RWPE2 (cell line): Measurements from ENCODE around the gene ALDH3A1.

Experiments
- ATAC-seq: fragments of 200-7000 bp; cut with Tn5 transposase; 3 replicates; pipeline ENCODE4 v1.9.1; 2021; ENCODE audit warnings: low read depth
- DNase-seq: peaks from one replicate; pipeline ENCODE4 v3.0.0-alpha.2; 2020; ENCODE audit warnings: low spot score
- H3K27ac ChIP-seq: fragments of 450-650 bp; 2 replicates; pipeline ENCODE4 v1.5.1; 2017; ENCODE audit warnings: mild to moderate bottlenecking; ENCODE audit not compliant: poor library complexity, severe bottlenecking
- H3K27me3 ChIP-seq: fragments of 250-450 bp; sonication (Bioruptor Pico); 2 replicates; pipeline ENCODE4 v1.5.1; 2021; ENCODE audit warnings: mild to moderate bottlenecking, moderate library complexity; ENCODE audit not compliant: insufficient read depth, poor library complexity, severe bottlenecking
- H3K36me3 ChIP-seq: fragments of 250-450 bp; sonication (Bioruptor Pico); 2 replicates; pipeline ENCODE4 v1.5.1; 2020; ENCODE audit warnings: low read depth, mild to moderate bottlenecking, moderate library complexity
- H3K4me1 ChIP-seq: fragments of 250-450 bp; sonication (Bioruptor Pico); 2 replicates; pipeline ENCODE4 v1.5.1; 2021; ENCODE audit warnings: mild to moderate bottlenecking, moderate library complexity; ENCODE audit not compliant: insufficient read depth, poor library complexity, severe bottlenecking
- H3K4me3 ChIP-seq: fragments of 250-450 bp; sonication (Bioruptor Pico); 2 replicates; pipeline ENCODE4 v1.5.1; 2021; ENCODE audit warnings: mild to moderate bottlenecking, moderate library complexity; ENCODE audit not compliant: severe bottlenecking
- H3K9me3 ChIP-seq: fragments of 250-450 bp; sonication (Bioruptor Pico); 2 replicates; pipeline ENCODE4 v1.5.1; 2021; ENCODE audit warnings: mild to moderate bottlenecking, moderate library complexity; ENCODE audit not compliant: severe bottlenecking
- TF ChIP-seq, protein P1 (sequence below): fragments of 450-650 bp; IDR thresholded peaks from one replicate; pipeline ENCODE4 v1.5.1; 2017; ENCODE audit warnings: mild to moderate bottlenecking, moderate library complexity; ENCODE audit not compliant: poor library complexity, severe bottlenecking

Gene ALDH3A1

DNA sequence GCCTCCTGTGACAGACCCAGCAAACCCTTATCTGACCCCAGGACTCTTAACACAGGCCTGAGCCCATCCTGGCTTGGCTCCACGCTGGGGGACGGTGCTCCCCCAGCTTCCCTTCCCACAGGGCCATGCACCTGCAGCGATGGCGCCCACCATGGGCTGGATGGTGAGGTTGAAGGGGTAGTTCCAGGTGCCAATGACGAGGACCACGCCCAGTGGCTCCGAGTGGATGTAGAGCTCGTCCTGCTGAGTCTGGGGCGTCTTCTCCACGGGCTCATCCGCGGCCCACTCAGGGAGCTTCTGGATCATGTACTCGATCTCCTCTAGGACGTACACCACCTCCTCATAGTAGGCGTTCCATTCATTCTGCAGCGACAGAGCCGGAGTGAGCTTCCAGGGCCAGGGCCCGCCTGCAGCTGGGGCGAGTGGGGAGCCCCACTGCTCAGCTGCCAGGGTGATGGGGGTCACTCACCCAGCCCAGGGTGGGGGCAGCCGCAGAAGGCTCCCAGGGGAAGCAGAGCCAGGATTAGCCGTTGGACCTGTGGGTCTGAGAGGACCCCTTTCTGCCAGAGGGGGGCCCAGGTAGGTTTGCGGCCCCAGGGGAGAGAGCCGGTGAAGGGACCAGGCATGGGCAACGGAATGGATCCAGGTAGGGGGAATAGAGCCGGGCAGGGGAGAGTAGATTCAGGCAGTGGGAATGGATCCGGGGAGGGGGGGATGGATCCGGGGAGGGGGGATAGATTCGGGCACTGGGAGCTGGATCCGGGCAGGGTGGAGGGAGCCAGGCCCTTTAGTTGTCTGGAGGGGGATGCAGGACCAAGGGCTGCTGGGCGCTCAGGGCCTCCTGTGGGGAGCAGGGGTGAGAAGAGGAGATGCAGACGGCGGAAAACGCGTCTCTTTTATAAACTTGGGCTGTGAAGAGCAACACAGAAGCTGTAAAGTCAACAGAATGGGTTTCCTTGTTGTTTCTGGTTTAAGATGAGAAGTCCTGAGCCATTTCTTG, 4.7 kb downstream of the ALDH3A1 start:
- no peaks in the 10 kb centered on the region for H3K9me3 ChIP-seq
- TF ChIP-seq, protein P1, sequence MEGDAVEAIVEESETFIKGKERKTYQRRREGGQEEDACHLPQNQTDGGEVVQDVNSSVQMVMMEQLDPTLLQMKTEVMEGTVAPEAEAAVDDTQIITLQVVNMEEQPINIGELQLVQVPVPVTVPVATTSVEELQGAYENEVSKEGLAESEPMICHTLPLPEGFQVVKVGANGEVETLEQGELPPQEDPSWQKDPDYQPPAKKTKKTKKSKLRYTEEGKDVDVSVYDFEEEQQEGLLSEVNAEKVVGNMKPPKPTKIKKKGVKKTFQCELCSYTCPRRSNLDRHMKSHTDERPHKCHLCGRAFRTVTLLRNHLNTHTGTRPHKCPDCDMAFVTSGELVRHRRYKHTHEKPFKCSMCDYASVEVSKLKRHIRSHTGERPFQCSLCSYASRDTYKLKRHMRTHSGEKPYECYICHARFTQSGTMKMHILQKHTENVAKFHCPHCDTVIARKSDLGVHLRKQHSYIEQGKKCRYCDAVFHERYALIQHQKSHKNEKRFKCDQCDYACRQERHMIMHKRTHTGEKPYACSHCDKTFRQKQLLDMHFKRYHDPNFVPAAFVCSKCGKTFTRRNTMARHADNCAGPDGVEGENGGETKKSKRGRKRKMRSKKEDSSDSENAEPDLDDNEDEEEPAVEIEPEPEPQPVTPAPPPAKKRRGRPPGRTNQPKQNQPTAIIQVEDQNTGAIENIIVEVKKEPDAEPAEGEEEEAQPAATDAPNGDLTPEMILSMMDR, result no peak
- DNase-seq (peak; percentile 38), ATAC-seq (no peak)
- no peak overlapping the region for H3K4me3 ChIP-seq
- no peaks in the 10 kb centered on the region for H3K27me3 ChIP-seq
- H3K36me3 ChIP-seq, result no peaks in the 10 kb centered on the region
- H3K27ac ChIP-seq, result no peak overlapping the region
- peaks cover 17% of the 10 kb centered on the region for H3K4me1 ChIP-seq

- Histone ChIP-seq H3K9me3 (no peaks in the 10 kb centered on the region), H3K27ac (no peak overlapping the region), H3K4me1 (peaks cover 8% of the 10 kb centered on the region), H3K36me3 (no peaks in the 10 kb centered on the region), H3K27me3 (no peaks in the 10 kb centered on the region), H3K4me3 (no peak overlapping the region)
- TF ChIP-seq, protein P1, result no peak
- DNase-seq (no peak), ATAC-seq (no peak)
These were observed 5.6 kb downstream of the ALDH3A1 start for GRCh38 chr17:19742495-19742894.

DNA sequence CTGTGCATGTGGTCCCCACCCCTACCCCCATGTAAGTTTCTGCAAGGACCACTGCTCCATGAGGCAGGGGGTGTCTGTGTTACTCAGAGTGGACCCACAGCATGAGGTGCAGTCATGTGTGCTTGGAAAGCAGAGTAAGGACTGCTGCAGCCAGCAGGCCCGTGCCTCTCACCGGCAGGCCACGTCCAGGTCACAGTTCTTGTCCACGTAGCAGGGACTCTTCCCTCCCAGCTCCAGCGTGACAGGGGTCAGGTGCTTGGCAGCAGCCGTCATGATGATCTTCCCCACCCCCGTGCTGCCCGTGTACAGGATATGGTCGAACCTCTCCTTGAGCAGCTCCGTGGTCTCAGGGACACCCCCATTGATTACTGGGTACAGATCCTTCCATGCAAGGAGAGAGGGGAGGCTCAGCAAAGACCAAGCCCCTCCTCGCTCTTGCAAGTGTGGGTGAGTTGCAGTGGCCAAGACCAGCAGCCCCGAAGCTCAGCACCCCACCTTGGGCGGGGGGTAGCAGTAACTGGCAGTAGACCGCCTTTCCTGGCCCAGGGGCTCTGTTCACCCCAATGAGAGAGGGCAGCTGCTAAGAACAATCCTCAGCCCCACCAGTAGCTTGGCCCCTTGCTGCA, 6.2 kb downstream of the ALDH3A1 start:
- Histone ChIP-seq H3K27ac (no peak overlapping the region), H3K36me3 (no peaks in the 10 kb centered on the region), H3K4me3 (no peak overlapping the region), H3K4me1 (peaks cover 8% of the 10 kb centered on the region), H3K27me3 (no peaks in the 10 kb centered on the region), H3K9me3 (no peaks in the 10 kb centered on the region)
- peak; percentile 44 for DNase-seq
- TF ChIP-seq, protein P1, result no peak
- ATAC-seq, result no peak

- no peak for ATAC-seq
- Histone ChIP-seq H3K27ac (no peak overlapping the region), H3K4me3 (no peak overlapping the region), H3K27me3 (no peaks in the 10 kb centered on the region), H3K9me3 (no peaks in the 10 kb centered on the region), H3K4me1 (peaks cover 8% of the 10 kb centered on the region), H3K36me3 (no peaks in the 10 kb centered on the region)
- DNase-seq, result no peak
- TF ChIP-seq, protein P1, result no peak
These were observed 7.2 kb downstream of the ALDH3A1 start for GRCh38 chr17:19740933-19741332.
